GDM1 (cell line): Measurements from ENCODE around the gene KCNJ3.

Experiments
- DNase-seq: peaks from one replicate; lab custom pipeline; 2025; lab: John Stamatoyannopoulos, UW

KCNJ3 gene

DNA sequence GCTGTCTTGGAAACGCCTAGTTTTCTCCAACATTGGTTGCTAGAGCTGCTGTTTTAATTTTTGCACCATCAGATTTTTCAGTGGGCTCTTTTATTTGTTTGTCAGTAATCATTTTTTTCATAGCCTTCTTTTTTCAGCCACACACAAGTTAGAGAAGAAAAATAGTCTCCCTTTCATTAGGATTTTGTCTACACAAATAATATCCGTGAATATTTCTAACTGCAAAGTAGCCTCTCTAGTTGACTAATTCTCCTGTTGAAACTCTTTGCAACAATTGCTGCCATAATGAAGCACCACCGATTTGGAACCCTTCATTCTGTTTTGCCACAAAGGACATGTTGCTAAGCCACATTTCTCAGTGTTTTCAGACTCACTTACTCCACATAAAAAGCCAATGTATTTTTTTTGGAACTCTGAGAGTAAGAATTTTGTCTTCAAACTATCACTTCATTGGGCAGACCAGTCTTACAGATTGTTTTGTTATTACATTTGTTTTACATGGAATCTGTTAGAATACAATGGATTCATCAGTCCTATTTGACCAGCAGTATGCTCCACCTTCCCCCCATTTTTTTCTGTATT is 9.6 kb downstream of the KCNJ3 start:
- DNase-seq: no peak

DNA sequence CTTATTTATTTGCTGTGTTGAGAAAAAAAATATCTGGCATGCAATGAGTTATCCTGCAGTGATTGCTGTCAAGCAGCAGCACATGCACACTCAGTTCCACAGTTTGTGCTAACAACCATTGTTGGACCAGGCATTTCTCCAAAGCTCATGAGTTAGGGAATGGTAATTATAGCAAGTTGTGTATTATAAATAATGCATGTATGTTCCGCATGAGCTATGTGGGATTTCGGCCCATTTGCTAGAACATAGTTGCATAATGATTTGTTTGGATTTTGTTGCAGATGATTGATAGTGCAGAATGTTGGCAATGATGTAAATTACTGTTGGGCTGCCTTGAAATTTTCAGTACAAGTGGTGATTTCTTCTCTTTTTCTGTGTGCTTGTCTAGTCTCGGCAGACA is 10.7 kb downstream of the KCNJ3 start:
- no peak for DNase-seq

DNA sequence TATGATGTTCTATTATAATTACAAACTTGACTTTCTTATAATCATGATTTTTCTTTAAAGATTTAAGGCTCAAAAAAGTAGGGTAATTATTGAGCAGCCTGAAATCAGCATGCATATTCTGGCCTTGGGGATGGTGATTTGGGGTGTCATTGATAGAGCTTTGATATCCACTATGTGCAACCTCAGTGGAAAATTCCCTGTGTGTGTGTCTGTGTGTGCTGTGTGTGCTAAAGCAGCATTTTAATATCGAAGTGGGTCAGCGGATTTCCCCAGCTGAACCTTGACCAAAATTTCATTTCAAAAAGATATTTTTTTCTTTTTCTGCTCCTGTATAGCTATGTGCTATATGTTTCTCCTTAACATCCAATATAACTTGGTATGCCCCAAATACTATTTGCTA is 11.6 kb downstream of the KCNJ3 start:
- DNase-seq: no peak

DNA sequence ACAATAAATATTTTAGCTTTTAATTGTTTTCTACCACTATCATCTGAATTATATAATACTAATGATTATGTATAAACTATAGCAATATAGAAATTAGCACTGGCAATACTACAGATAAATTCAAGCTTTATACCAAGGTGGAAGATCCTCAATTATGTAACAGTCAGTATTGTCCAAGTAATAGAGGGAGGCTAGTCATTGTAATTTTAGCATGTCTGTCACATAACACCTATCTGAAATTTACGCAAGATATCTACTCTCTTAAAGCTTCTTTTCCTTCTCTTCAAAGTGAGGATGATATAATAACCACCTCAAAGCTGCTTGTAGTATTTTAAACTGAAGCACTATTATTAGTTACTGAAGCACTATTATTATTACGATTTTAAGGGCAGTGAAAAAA is 12.2 kb downstream of the KCNJ3 start:
- DNase-seq: no peak

DNA sequence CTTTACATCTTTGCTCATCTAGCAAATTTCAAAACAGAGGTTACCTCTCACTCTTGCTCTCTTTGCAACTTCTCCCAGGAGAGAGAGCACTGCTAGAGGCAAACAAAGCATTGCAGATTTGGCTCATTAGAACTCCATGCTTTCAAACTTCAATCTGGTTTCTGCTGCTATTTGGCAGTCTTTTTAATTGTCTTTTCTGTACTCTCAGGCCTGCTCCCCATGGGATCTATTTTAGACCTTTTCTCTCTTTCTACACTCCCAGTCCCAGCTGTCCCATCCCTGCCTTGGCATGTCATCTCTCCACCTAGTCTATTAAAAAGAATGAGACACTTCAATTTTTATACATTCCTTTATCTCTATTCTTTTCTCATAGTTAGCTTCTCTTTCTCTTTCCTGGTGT is 15.2 kb downstream of the KCNJ3 start:
- DNase-seq: no peak

- no peak for DNase-seq
Measured at GRCh38 chr2:154720651-154721050, 22.2 kb downstream of the KCNJ3 start.

DNA sequence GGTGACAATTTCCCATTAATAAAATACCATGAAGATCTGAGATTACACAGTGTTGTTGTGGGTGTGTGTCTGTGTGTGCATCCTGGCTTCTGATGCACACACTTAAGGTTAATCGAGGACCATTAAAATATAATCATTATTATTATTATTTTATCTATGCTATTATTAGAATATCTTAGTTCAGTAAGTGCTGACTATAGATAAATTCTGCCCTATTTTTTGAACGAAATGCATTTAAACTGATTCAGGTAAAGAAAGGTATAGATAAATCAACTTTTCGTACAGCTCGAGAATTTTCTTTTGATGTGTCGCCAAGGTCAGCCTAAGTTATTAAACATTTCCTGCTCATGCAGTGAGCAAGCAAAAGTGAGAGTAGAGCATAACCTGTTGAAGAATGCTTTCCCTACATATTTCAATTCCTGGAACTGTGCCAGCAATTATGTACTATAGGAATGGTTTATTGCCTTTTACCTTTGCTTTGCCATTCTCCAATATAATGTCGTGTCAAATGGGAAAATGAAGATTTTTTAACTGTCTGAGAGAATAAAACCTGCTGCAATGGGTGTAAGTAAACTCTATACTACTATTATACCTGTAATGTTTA is 25.8 kb downstream of the KCNJ3 start:
- no peak for DNase-seq

GRCh38 chr2:154740361-154740760 is 41.9 kb downstream of the KCNJ3 start:
- DNase-seq: no peak

GRCh38 chr2:154758871-154759270 is 60.4 kb downstream of the KCNJ3 start:
- no peak for DNase-seq

DNA sequence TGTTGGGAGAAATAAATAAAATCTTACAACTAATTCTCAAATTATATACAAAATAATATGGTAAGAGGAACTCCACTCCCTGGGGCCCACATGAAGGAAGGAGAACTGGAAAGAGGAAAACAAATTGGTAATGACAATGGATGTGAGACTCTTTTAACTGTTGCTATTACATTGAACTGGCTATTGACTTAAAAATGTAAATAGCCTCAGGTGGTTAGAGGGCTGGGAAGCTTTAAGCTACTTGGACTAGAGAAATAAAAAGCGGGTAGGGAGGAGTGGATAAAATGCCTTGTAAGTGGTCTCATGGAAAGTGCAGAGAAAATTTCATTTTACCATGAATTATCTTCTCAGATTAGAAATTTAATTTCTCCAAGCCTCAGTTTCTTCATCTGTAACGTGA is 64.1 kb downstream of the KCNJ3 start:
- no peak for DNase-seq

- no peak for DNase-seq
Measured at GRCh38 chr2:154771664-154772284, 73.3 kb downstream of the KCNJ3 start.

GRCh38 chr2:154776825-154777224 is 78.3 kb downstream of the KCNJ3 start:
- no peak for DNase-seq

DNA sequence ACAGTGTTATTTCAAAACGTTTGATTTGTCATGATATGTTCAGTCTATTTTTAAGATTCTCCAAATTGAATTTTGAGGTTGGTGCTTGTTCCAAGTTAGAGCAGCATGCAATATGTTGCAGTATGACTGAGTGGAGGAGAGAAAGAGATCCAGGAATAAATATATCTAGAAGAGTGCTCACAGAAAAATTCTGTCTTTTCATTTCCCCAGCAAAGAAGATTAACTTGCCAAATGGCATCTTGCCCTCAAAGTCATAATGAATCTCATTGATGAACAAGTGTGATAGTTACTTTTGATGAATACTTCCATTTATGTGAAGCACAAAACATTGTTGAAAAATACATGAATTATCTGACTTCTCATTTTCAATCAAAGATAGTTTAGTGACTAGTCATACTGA is 95.9 kb downstream of the KCNJ3 start:
- DNase-seq: no peak

DNA sequence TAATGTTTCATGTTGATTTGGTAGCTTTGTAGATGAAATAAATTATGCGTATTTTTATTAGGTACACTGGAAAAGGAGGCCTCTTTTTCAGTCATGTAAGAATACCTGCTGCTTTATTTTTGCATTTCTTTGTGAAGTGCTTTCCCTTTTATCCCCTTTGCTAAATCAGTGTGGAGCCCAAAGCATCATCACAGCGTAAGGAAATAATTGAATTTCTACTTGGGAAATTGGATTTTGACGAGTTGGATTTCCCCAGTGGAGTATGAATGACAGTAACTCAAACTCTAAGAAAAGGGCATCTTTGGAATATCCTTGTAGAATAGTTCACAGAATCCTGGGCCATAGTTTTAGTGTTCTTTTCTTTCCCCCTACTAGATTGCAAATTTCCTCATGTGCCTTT is 97.2 kb downstream of the KCNJ3 start:
- no peak for DNase-seq

GRCh38 chr2:154804451-154804850 is 106.0 kb downstream of the KCNJ3 start:
- no peak for DNase-seq

DNA sequence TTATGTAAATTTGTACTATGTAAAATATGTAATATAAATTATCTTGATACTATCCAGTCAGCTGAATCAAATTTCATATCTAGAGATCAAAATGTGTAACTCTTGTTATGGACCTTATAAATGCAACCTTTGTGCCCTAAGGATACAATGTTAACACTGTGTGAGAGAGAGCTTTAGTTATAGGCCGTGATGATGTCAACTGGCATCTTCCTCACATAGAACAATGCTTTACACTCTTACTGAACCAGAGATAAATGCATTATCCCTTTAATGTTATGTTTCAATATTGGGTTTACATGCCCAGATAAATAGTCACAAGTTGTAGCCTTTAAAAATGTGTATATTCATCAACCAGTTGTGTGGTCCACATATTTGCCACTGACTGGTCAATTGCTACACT is 115.1 kb downstream of the KCNJ3 start:
- DNase-seq: no peak

DNA sequence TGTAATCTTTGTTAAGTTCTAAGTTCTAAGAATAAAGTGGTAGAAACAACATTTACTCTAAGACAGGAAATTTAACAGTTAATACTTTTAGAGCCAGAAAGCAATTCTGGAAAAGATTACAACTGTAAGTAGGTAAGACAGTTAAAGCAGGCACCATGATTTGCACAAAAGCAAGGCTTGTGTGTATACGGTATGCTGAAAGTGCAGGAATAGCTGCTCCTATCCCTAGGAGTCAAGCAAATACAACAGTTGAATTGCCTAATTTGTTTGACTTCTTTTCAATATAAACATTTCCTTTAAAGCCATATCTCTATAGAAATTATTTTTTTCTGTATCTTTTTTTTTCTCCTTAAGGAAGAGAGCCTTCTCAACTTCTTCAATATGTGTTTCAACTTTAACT is 116.4 kb downstream of the KCNJ3 start:
- DNase-seq: no peak

- no peak for DNase-seq
Measured at GRCh38 chr2:154825358-154825757, 126.9 kb downstream of the KCNJ3 start.

DNA sequence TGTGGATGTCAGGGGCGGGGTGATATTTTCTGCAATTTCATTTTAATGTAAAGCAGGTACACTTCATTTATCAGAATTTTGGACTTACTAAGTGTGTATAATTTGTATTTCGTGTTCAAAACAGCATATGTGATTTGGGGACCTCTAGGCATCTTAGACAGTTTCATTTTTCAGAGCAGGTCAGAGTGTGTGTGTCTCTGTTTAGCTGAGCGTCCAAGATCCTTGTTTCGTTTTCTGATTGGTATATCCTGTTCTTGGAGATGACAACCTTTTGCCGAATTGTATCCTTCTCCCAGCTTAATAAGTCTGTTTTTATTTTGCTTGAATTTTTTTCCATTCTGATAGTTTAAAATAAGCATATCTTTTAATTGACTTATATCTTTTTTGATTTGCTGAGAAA is 128.3 kb downstream of the KCNJ3 start:
- DNase-seq: no peak

GRCh38 chr2:154827286-154827685 is 128.8 kb downstream of the KCNJ3 start:
- no peak for DNase-seq

DNA sequence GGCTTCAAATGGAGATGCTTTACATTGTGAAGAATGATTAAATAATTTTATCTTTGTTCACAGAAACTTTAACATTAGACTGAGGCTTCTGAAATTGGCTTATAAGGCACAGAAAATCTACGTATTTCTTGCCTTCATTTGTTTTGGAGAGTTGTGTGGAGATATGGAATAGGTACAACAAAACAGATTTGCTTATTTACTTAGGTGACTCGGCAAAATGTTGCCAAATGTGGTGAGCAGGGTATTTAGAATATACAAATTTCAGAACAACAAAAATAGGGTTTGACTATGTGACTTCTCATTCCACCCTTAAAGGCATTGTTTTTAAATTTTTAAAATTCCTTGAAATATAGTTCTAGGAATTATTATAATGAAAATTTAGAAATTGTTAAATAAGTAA is 134.2 kb downstream of the KCNJ3 start:
- DNase-seq: no peak

DNA sequence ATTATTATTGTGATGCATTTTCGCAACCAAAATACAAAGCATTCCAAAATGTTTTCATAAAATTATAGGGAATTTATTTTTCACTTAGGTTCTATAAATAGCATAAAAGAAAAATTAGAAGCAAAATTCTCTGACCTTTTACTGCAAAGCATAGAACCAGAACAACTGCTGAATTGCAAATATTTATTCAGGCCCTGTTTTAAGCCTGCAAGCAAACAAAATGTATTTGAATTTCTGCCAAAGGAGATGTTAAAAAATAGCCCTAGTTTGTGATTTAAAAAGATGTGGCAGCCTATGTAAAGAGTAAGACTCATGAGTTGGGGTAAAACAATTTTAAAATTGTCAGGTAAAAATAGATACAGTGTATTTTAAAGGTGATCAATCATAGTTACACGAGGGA is 138.1 kb downstream of the KCNJ3 start:
- no peak for DNase-seq

GRCh38 chr2:154837035-154837434 is 138.5 kb downstream of the KCNJ3 start:
- DNase-seq: no peak

DNA sequence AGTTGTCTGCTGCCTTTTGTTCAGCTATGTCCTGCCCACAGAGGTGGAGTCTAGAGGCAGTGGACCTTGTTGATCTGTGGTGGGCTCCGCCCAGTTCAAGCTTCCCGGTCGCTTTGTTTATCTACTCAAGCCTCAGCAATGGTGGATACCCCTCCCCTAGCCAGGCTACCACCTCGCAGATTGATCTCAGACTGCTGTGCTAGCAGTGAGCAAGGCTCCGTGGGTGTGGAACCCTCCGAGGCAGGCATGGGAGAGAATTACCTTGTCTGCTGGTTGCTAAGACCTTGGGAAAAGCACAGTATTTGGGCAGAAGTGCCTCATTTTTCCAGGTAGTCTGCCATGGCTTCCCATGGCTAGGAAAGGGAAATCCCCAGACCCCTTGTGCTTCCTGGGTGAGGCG is 146.0 kb downstream of the KCNJ3 start:
- no peak for DNase-seq
